ENCODE measurements around the gene PAQR7.
"Not testable (repeated sequence)": the region's sequence is repeated elsewhere in the genome, so short reads cannot be mapped to it uniquely, and the experiment has no call there.

The PAQR7 gene

GRCh38 chr1:25844536-25845337 is 30.8 kb downstream of the PAQR7 start:
- DNase-seq (ENCODE audit: low read depth) = no peak

- DNase-seq (ENCODE audit: low read depth) = no peak
These were observed 32.0 kb downstream of the PAQR7 start for GRCh38 chr1:25843483-25843882.

- not testable (repeated sequence) for DNase-seq (ENCODE audit: low read depth)
These were observed 35.7 kb downstream of the PAQR7 start for GRCh38 chr1:25839808-25840207.

- DNase-seq (ENCODE audit: low read depth) = no peak
These were observed 38.1 kb downstream of the PAQR7 start for GRCh38 chr1:25837262-25837875.

GRCh38 chr1:25836695-25837094 is 38.8 kb downstream of the PAQR7 start:
- DNase-seq (ENCODE audit: low read depth) = no peak

- no peak for DNase-seq (ENCODE audit: low read depth)
These were observed 40.6 kb downstream of the PAQR7 start for GRCh38 chr1:25834894-25835293.

- no peak for DNase-seq (ENCODE audit: low read depth)
These were observed 42.4 kb downstream of the PAQR7 start for GRCh38 chr1:25833158-25833557.

- no peak for DNase-seq (ENCODE audit: low read depth)
These were observed 43.0 kb downstream of the PAQR7 start for GRCh38 chr1:25832336-25833037.

- DNase-seq (ENCODE audit: low read depth) = no peak
These were observed 43.8 kb downstream of the PAQR7 start for GRCh38 chr1:25831569-25832196.

- no peak for DNase-seq (ENCODE audit: low read depth)
These were observed 46.5 kb downstream of the PAQR7 start for GRCh38 chr1:25829046-25829445.

- no peak for DNase-seq (ENCODE audit: low read depth)
These were observed 47.0 kb downstream of the PAQR7 start for GRCh38 chr1:25828491-25828890.

GRCh38 chr1:25826571-25826970 is 48.9 kb downstream of the PAQR7 start:
- DNase-seq (ENCODE audit: low read depth) = no peak

GRCh38 chr1:25825605-25826004 is 49.9 kb downstream of the PAQR7 start:
- no peak for DNase-seq (ENCODE audit: low read depth)

- DNase-seq (ENCODE audit: low read depth) = no peak
These were observed 53.8 kb downstream of the PAQR7 start for GRCh38 chr1:25821630-25822091.

GRCh38 chr1:25821112-25821476 is 54.4 kb downstream of the PAQR7 start:
- no peak for DNase-seq (ENCODE audit: low read depth)

GRCh38 chr1:25820247-25821111 is 55.0 kb downstream of the PAQR7 start:
- no peak for DNase-seq (ENCODE audit: low read depth)

GRCh38 chr1:25819491-25820246 is 55.8 kb downstream of the PAQR7 start, which contains the start of gene MTFR1L:
Gene MTFR1L (plus strand): TSS chr1:25819954. CDS start chr1:25823105, 3,151 bp downstream.
- DNase-seq (ENCODE audit: low read depth) = no peak

GRCh38 chr1:25818569-25818968 is 56.9 kb downstream of the PAQR7 start:
- no peak for DNase-seq (ENCODE audit: low read depth)

GRCh38 chr1:25817840-25818501 is 57.5 kb downstream of the PAQR7 start:
- DNase-seq (ENCODE audit: low read depth) = no peak

- no peak for DNase-seq (ENCODE audit: low read depth)
These were observed 59.3 kb downstream of the PAQR7 start for GRCh38 chr1:25816112-25816718.

All from stromal cell of bone marrow (primary cell).